ENCODE results near the gene ZFAND3. TPM values are rescaled to one million over a fixed set of nuclear protein-coding genes. Genes with fewer than 3 reads are reported as not detected.

The ZFAND3 gene
- total RNA-seq, 1 experiment from 2014 or later: 47.2 TPM

DNA sequence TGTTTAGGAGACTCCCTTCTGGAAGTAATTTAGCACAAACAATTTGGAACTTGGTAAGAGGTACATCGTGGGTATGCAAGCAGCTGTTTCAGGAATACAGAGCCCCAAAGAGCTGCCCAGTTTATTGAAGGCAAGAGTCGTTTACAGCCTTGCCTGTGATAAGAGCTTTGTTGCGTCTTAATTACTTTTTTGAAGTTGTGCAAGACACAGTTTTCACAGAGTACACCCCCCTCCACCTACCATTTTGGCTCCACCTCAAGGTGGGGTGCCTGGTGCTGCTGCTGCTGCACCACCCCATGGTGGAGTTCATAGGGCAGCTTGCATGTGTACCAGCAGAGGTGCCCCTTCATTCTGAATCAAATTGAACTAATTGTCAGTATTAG, 296.1 kb downstream of the ZFAND3 start:
- Histone ChIP-seq H3K4me3 (replicated peaks in 1 of 2; ENCODE audit: low read depth in 1 of 2, low read length in 2 of 2) (no peak overlapping the region), H3K79me2 (ENCODE audit: insufficient read depth, low read length) (0 out of 2 replicates have a peak, but pooled peaks cover 5% of the 10 kb centered on the region), H3K4me2 (ENCODE audit: low read length) (no peak overlapping the region), H3K36me3 (ENCODE audit: control insufficient read depth in 1 of 2, insufficient read depth in 2 of 2, low read length in 2 of 2) (no peaks in the 10 kb centered on the region), H3K27ac (ENCODE audit: low read depth, low read length) (no peak overlapping the region), H3K4me1 (ENCODE audit: control insufficient read depth in 1 of 2, insufficient read depth in 2 of 2, low read length in 2 of 2) (no peaks in the 10 kb centered on the region), H2AFZ (ENCODE audit: low read depth, low read length, poor library complexity, severe bottlenecking) (no peak overlapping the region), H3K27me3 (ENCODE audit: insufficient read depth, low read length) (no peaks in the 10 kb centered on the region), H3K9me3 (ENCODE audit: control insufficient read depth in 1 of 2, insufficient read depth in 1 of 2, low read depth in 1 of 2, low read length in 2 of 2) (no peaks in the 10 kb centered on the region), H3K9me2 (ENCODE audit: insufficient read depth) (no peaks in the 10 kb centered on the region), H4K20me1 (ENCODE audit: insufficient read depth) (no peaks in the 10 kb centered on the region), H3K9ac (ENCODE audit: low read length) (no peak overlapping the region)
- TF ChIP-seq, protein P1, sequence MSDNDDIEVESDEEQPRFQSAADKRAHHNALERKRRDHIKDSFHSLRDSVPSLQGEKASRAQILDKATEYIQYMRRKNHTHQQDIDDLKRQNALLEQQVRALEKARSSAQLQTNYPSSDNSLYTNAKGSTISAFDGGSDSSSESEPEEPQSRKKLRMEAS (IDR thresholded peaks at IDR 0.05): no peak
- TF ChIP-seq FOSL1 (IDR thresholded peaks at IDR 0.05; ENCODE audit: low read depth) (no peak), RAD21 (IDR thresholded peaks at IDR 0.05; ENCODE audit: low read depth) (no peak), CBX3 (IDR thresholded peaks at IDR 0.05; ENCODE audit: low read depth) (no peak), SP1 (IDR thresholded peaks at IDR 0.05; ENCODE audit: low read depth) (no peak), ELF1 (IDR thresholded peaks at IDR 0.05; ENCODE audit: borderline replicate concordance, low read depth) (no peak), YY1 (IDR thresholded peaks at IDR 0.05; ENCODE audit: extremely low read depth, insufficient replicate concordance, low read depth, low read length) (no peak), EZH2phosphoT487 (IDR thresholded peaks at IDR 0.05; ENCODE audit: borderline replicate concordance) (no peak), TCF7L2 (IDR thresholded peaks at IDR 0.05; ENCODE audit: borderline replicate concordance, extremely low read depth, insufficient read depth, insufficient read length) (no peak)
- RAD21 ChIA-PET (ENCODE audit: low non-redundant PET in 1 of 2, low total read pairs in 2 of 2, uncharacterized antibody in 2 of 2, unreplicated experiment in 2 of 2): no interaction called here
- POLR2A ChIA-PET: no interaction called here
- CTCF ChIA-PET: no interaction called here
- no TSS peak for BruUV-seq (replicated peaks)
- DNase-seq (ENCODE audit: low read depth, low spot score): no peak
- intact Hi-C loops (cut with micrococcal nuclease): no loop called here
- ATAC-seq: no peak

DNA sequence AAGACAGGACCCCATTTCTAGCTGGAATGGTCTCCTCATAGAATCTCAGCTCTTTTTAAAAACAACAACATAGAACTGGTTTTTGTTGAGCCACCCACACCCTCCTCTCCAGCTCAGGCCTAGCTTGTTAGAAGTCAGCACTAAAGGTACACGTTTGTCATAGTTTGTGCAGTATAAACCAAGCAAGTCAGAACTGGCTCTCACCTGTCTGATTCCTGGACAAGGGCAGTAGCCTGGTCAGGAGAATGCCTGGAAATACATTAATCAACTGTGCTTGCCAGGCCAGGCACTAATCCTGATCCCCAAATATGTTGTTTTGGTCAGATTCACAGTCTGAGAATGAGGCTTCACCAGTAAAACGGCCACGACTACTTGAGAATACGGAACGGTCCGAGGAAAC, 296.7 kb downstream of the ZFAND3 start:
- intact Hi-C loops (cut with micrococcal nuclease): no loop called here
- Histone ChIP-seq H3K4me3 (replicated peaks in 1 of 2; ENCODE audit: low read depth in 1 of 2, low read length in 2 of 2) (no peak overlapping the region), H3K36me3 (ENCODE audit: control insufficient read depth in 1 of 2, insufficient read depth in 2 of 2, low read length in 2 of 2) (no peaks in the 10 kb centered on the region), H3K4me2 (ENCODE audit: low read length) (no peak overlapping the region), H3K27ac (ENCODE audit: low read depth, low read length) (no peak overlapping the region), H3K9ac (ENCODE audit: low read length) (no peak overlapping the region), H3K4me1 (ENCODE audit: control insufficient read depth in 1 of 2, insufficient read depth in 2 of 2, low read length in 2 of 2) (no peaks in the 10 kb centered on the region), H3K9me2 (ENCODE audit: insufficient read depth) (no peaks in the 10 kb centered on the region), H4K20me1 (ENCODE audit: insufficient read depth) (no peaks in the 10 kb centered on the region), H3K79me2 (ENCODE audit: insufficient read depth, low read length) (0 out of 2 replicates have a peak, but pooled peaks cover 5% of the 10 kb centered on the region), H2AFZ (ENCODE audit: low read depth, low read length, poor library complexity, severe bottlenecking) (no peak overlapping the region), H3K9me3 (ENCODE audit: control insufficient read depth in 1 of 2, insufficient read depth in 1 of 2, low read depth in 1 of 2, low read length in 2 of 2) (no peaks in the 10 kb centered on the region), H3K27me3 (ENCODE audit: insufficient read depth, low read length) (no peaks in the 10 kb centered on the region)
- POLR2A ChIA-PET: no interaction called here
- RAD21 ChIA-PET (ENCODE audit: low non-redundant PET in 1 of 2, low total read pairs in 2 of 2, uncharacterized antibody in 2 of 2, unreplicated experiment in 2 of 2): no interaction called here
- DNase-seq (ENCODE audit: low read depth, low spot score) (no peak), ATAC-seq (no peak)
- TF ChIP-seq POLR2A (IDR thresholded peaks at IDR 0.05; ENCODE audit: borderline replicate concordance, extremely low read depth, insufficient read depth, insufficient read length): no peak
- TF ChIP-seq CBX3 (IDR thresholded peaks at IDR 0.05; ENCODE audit: low read depth): no peak
- TF ChIP-seq ELF1 (IDR thresholded peaks at IDR 0.05; ENCODE audit: borderline replicate concordance, low read depth): no peak
- TF ChIP-seq JUND (IDR thresholded peaks at IDR 0.05): no peak
- TF ChIP-seq, protein P2, sequence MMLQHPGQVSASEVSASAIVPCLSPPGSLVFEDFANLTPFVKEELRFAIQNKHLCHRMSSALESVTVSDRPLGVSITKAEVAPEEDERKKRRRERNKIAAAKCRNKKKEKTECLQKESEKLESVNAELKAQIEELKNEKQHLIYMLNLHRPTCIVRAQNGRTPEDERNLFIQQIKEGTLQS (IDR thresholded peaks at IDR 0.05): no peak
- TF ChIP-seq ZFX (IDR thresholded peaks at IDR 0.05): no peak
- TF ChIP-seq ZNF274 (IDR thresholded peaks at IDR 0.05; ENCODE audit: low read depth, low read length): no peak
- TF ChIP-seq, protein P1 (IDR thresholded peaks at IDR 0.05): no peak
- no peak for TF ChIP-seq SRF (IDR thresholded peaks at IDR 0.05; ENCODE audit: low read depth)
- TF ChIP-seq RAD21 (IDR thresholded peaks at IDR 0.05; ENCODE audit: low read depth): no peak
- TF ChIP-seq SIN3A (IDR thresholded peaks at IDR 0.05; ENCODE audit: low read depth): no peak
- no peak for TF ChIP-seq CEBPB (IDR thresholded peaks at IDR 0.05; ENCODE audit: low read depth)
- no peak for TF ChIP-seq EZH2phosphoT487 (IDR thresholded peaks at IDR 0.05; ENCODE audit: borderline replicate concordance)
- no peak for TF ChIP-seq YY1 (IDR thresholded peaks at IDR 0.05; ENCODE audit: extremely low read depth, insufficient replicate concordance, low read depth, low read length)
- TF ChIP-seq, protein P3, sequence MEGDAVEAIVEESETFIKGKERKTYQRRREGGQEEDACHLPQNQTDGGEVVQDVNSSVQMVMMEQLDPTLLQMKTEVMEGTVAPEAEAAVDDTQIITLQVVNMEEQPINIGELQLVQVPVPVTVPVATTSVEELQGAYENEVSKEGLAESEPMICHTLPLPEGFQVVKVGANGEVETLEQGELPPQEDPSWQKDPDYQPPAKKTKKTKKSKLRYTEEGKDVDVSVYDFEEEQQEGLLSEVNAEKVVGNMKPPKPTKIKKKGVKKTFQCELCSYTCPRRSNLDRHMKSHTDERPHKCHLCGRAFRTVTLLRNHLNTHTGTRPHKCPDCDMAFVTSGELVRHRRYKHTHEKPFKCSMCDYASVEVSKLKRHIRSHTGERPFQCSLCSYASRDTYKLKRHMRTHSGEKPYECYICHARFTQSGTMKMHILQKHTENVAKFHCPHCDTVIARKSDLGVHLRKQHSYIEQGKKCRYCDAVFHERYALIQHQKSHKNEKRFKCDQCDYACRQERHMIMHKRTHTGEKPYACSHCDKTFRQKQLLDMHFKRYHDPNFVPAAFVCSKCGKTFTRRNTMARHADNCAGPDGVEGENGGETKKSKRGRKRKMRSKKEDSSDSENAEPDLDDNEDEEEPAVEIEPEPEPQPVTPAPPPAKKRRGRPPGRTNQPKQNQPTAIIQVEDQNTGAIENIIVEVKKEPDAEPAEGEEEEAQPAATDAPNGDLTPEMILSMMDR (IDR thresholded peaks at IDR 0.05 in 2 of 3, conservative IDR thresholded peaks at IDR 0.05 in 1 of 3; ENCODE audit: borderline replicate concordance in 1 of 3, insufficient read depth in 1 of 3, low read depth in 2 of 3, low read length in 2 of 3): no peak
- no peak for TF ChIP-seq EGR1 (IDR thresholded peaks at IDR 0.05; ENCODE audit: low read depth)
- TF ChIP-seq SP1 (IDR thresholded peaks at IDR 0.05; ENCODE audit: low read depth): no peak
- no TSS peak for BruUV-seq (replicated peaks)
- CTCF ChIA-PET: no interaction called here
